HCT116 (cell line): ENCODE data around the gene CD302. TPM values are rescaled to one million over a fixed set of nuclear protein-coding genes. Genes with fewer than 3 reads are reported as not detected.

ENCODE experiments used
- ATAC-seq: fragments of 200-7000 bp; cut with Tn5 transposase; 2 replicates; pipeline ENCODE4 v1.9.1; 2020; ENCODE audit warnings: mild to moderate bottlenecking, moderate library complexity
- BruUV-seq: library from RNA; stranded (reverse); fragments of 400-500 nt; replicated peaks from 2 replicates; lab custom pipeline; 2021; lab: Mats Ljungman, UMichigan
- CTCF ChIA-PET: fragments of 300-600 bp; sonication (Branson Sonifier 250); formaldehyde crosslinking; loops from one replicate; lab custom pipeline; 2021; ENCODE audit warnings: antibody characterized with exemption; lab: Charles Lee
- POLR2A ChIA-PET: fragments of 300-600, 350-600 bp; sonication (Branson Sonifier 250); formaldehyde crosslinking; loops from one replicate; lab custom pipeline; 2021; ENCODE audit warnings: antibody characterized with exemption; lab: Charles Lee
- RAD21 ChIA-PET, 2 experiments: fragments of 300-600 bp; sonication (Branson Sonifier 250); formaldehyde crosslinking; loops; one replicate each; lab custom pipeline; 2023; ENCODE audit warnings: low total read pairs in 2 of 2; ENCODE audit not compliant: uncharacterized antibody in 2 of 2, unreplicated experiment in 2 of 2, low non-redundant PET in 1 of 2; lab: Charles Lee
- DNase-seq: peaks from one replicate; pipeline ENCODE4 v3.0.0-alpha.2; 2010; ENCODE audit warnings: low read depth, low spot score
- H2AFZ ChIP-seq: fragments of 200-600 bp; shearing (Covaris generic), sonication (generic); 2 replicates; pipeline ENCODE4 v1.6.1; 2017; ENCODE audit warnings: low read depth, mixed run types, mixed read lengths, antibody characterized with exemption, low read length; ENCODE audit not compliant: poor library complexity, severe bottlenecking
- H3K27ac ChIP-seq: 2 replicates; pipeline ENCODE4 v1.5.1; 2012; ENCODE audit warnings: low read depth, low read length
- H3K27me3 ChIP-seq: fragments of 200-600 bp; sonication (generic); 2 replicates; pipeline ENCODE4 v1.6.1; 2016; ENCODE audit warnings: mixed run types, low read length, mixed read lengths; ENCODE audit not compliant: insufficient read depth
- H3K36me3 ChIP-seq, 2 experiments: fragments of 200-500 bp in 1 of 2; fragments of 200-600 bp in 1 of 2; sonication (Bioruptor generic) in 1 of 2; sonication (generic) in 1 of 2; 2 replicates each; pipeline versions ENCODE4 v1.5.1 to v1.6.1; 2014 to 2016; ENCODE audit warnings: low read length in 2 of 2, inconsistent platforms in 1 of 2, mixed read lengths in 1 of 2, mixed run types in 1 of 2; ENCODE audit not compliant: insufficient read depth in 2 of 2, control insufficient read depth in 1 of 2
- H3K4me1 ChIP-seq, 2 experiments: fragments of 200-600 bp in 1 of 2; sonication (generic) in 1 of 2; 2 replicates each; pipeline versions ENCODE4 v1.5.1 to v1.6.1; 2012 to 2017; ENCODE audit warnings: low read length in 2 of 2, inconsistent platforms in 1 of 2, mild to moderate bottlenecking in 1 of 2, mixed read lengths in 1 of 2, mixed run types in 1 of 2, moderate library complexity in 1 of 2; ENCODE audit not compliant: insufficient read depth in 2 of 2, control insufficient read depth in 1 of 2
- H3K4me2 ChIP-seq: fragments of 200-600 bp; sonication (generic); 2 replicates; pipeline ENCODE4 v1.6.1; 2017; ENCODE audit warnings: mixed run types, low read length, mixed read lengths
- H3K4me3 ChIP-seq, 2 experiments: fragments of 200-600 bp in 1 of 2; sonication (generic) in 1 of 2; replicated peaks in 1 of 2; 2 replicates each; pipeline ENCODE4 v1.5.1; 2011 to 2016; ENCODE audit warnings: low read length in 2 of 2, control low read depth in 1 of 2, low read depth in 1 of 2, mild to moderate bottlenecking in 1 of 2, mixed read lengths in 1 of 2, mixed run types in 1 of 2
- H3K79me2 ChIP-seq: fragments of 200-600 bp; sonication (generic); 2 replicates; pipeline ENCODE4 v1.6.1; 2017; ENCODE audit warnings: mild to moderate bottlenecking, mixed run types, low read length, moderate library complexity, mixed read lengths; ENCODE audit not compliant: insufficient read depth
- H3K9ac ChIP-seq: fragments of 200-600 bp; sonication (generic); 2 replicates; pipeline ENCODE4 v1.6.1; 2016; ENCODE audit warnings: low read length, mixed read lengths
- H3K9me2 ChIP-seq: fragments of 200-600 bp; sonication (generic), shearing (Covaris generic); 2 replicates; pipeline ENCODE4 v1.6.1; 2017; ENCODE audit warnings: mixed run types, mild to moderate bottlenecking, moderate library complexity; ENCODE audit not compliant: insufficient read depth
- H3K9me3 ChIP-seq, 2 experiments: fragments of 200-500 bp in 1 of 2; fragments of 200-600 bp in 1 of 2; sonication (Bioruptor generic) in 1 of 2; sonication (generic) in 1 of 2; 2 replicates each; pipeline ENCODE4 v1.6.1; 2014 to 2017; ENCODE audit warnings: low read length in 2 of 2, mixed read lengths in 2 of 2, inconsistent platforms in 1 of 2, low read depth in 1 of 2, mild to moderate bottlenecking in 1 of 2, mixed run types in 1 of 2, moderate library complexity in 1 of 2; ENCODE audit not compliant: control insufficient read depth in 1 of 2, insufficient read depth in 1 of 2
- H4K20me1 ChIP-seq: fragments of 200-600 bp; sonication (generic), shearing (Covaris generic); 2 replicates; pipeline ENCODE4 v1.6.1; 2017; ENCODE audit warnings: mixed run types, mild to moderate bottlenecking, moderate library complexity; ENCODE audit not compliant: insufficient read depth
- EGR1 ChIP-seq: IDR thresholded peaks from 2 replicates; pipeline ENCODE4 v1.6.1; 2012; ENCODE audit warnings: low read depth
- POLR2A ChIP-seq: IDR thresholded peaks from 2 replicates; pipeline ENCODE4 v1.7.0; 2011; ENCODE audit warnings: borderline replicate concordance; ENCODE audit not compliant: insufficient read depth, insufficient read length; ENCODE audit errors: extremely low read depth
- RAD21 ChIP-seq: IDR thresholded peaks from 2 replicates; pipeline ENCODE4 v1.6.1; 2012; ENCODE audit warnings: low read depth, mild to moderate bottlenecking
- ZNF274 ChIP-seq: fragments of 200-500 bp; sonication (Bioruptor generic); IDR thresholded peaks from 2 replicates; pipeline ENCODE4 v1.6.1; 2014; ENCODE audit warnings: mild to moderate bottlenecking, low read depth, low read length, inconsistent platforms
- intact Hi-C: fragments of 100-400 bp; cut with micrococcal nuclease; formaldehyde crosslinking; loops from 2 replicates; pipeline ENCODE4 v1.10.0; 2022
- total RNA-seq: library from RNA; stranded (reverse); gene quantifications from one replicate; pipeline ENCODE4 v1.2.1, GENCODE V29; 2021; ENCODE audit not compliant: unreplicated experiment
- TF ChIP-seq, protein P1 (sequence below), 3 experiments: fragments of 200-600 bp in 1 of 3; sonication (generic) in 1 of 3; IDR thresholded peaks in 2 of 3; conservative IDR thresholded peaks in 1 of 3; 2 replicates each; pipeline ENCODE4 v1.5.1; 2012 to 2017; ENCODE audit warnings: low read depth in 2 of 3, low read length in 2 of 3, antibody characterized with exemption in 1 of 3, borderline replicate concordance in 1 of 3, control low read depth in 1 of 3, mild to moderate bottlenecking in 1 of 3, mixed read lengths in 1 of 3, mixed run types in 1 of 3, moderate library complexity in 1 of 3; ENCODE audit not compliant: insufficient read depth in 1 of 3
- TF ChIP-seq, protein P2 (sequence below): IDR thresholded peaks from 2 replicates; pipeline ENCODE4 v1.6.1; 2011; ENCODE audit warnings: mild to moderate bottlenecking, low read length, moderate library complexity; ENCODE audit not compliant: insufficient replicate concordance; ENCODE audit errors: extremely low read depth

Gene CD302
- total RNA-seq, 1 experiment from 2014 or later = 0.15 TPM

DNA sequence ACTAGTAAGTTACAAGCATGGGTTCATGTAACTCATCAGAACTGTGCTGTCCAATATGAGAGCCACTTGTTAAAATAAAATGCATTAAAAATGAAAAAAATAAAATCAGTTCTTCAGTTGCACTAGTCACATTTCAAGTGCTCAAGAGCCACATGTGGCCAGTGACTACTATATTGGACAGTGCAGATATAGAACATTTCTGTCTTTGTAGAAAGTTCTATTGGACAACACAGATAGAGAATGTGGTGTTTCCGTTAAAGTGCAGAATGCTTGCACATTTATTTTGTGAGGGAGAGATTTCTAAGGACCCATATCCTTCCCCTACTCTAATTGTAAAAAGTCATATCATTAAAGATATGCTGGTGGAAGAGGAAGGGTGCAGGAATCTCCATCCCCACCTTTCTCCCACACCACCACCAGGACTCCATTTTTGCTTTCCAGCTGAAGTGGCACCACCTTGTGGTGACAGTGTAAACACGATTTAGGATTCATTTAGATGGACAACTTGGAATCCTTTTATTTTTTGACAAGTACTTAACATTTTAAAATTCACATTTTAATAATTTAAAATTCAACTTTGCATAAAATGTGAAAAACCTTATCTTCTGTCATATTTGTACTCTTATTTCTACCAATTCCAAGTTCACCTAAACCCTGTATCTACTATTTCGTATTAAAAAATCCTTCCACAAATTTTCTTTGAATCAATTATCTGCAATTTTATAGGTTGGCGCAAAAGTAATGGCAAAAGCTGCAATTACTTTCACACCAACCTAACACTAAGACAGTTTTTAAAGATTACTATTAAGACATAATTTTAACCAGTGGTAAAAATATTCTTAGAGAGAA is 9.4 kb upstream of the CD302 start:
- BruUV-seq = no TSS peak
- no peak overlapping the region for H3K4me2 ChIP-seq
- H3K9me2 ChIP-seq = no peaks in the 10 kb centered on the region
- peak; percentile 81 for ATAC-seq
- no peak overlapping the region for H3K4me3 ChIP-seq
- H3K4me1 ChIP-seq = no peaks in the 10 kb centered on the region
- ChIA-PET POLR2A (no interaction called here), RAD21 (no interaction called here), CTCF (interaction anchor here (0.7 to 1.5 kb wide), 4 partner anchors 8 to 1197 kb away, joined by 3 to 6 read pairs (median 3); no protein-coding TSS in a partner anchor)
- peak; percentile 79 for TF ChIP-seq RAD21
- TF ChIP-seq EGR1 = no peak
- TF ChIP-seq, protein P1, sequence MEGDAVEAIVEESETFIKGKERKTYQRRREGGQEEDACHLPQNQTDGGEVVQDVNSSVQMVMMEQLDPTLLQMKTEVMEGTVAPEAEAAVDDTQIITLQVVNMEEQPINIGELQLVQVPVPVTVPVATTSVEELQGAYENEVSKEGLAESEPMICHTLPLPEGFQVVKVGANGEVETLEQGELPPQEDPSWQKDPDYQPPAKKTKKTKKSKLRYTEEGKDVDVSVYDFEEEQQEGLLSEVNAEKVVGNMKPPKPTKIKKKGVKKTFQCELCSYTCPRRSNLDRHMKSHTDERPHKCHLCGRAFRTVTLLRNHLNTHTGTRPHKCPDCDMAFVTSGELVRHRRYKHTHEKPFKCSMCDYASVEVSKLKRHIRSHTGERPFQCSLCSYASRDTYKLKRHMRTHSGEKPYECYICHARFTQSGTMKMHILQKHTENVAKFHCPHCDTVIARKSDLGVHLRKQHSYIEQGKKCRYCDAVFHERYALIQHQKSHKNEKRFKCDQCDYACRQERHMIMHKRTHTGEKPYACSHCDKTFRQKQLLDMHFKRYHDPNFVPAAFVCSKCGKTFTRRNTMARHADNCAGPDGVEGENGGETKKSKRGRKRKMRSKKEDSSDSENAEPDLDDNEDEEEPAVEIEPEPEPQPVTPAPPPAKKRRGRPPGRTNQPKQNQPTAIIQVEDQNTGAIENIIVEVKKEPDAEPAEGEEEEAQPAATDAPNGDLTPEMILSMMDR (IDR thresholded peaks at IDR 0.05 in 2 of 3, conservative IDR thresholded peaks at IDR 0.05 in 1 of 3; ENCODE audit: borderline replicate concordance in 1 of 3, insufficient read depth in 1 of 3, low read depth in 2 of 3, low read length in 2 of 3) = peak; percentile 74 to 78 (median 76)
- peak; percentile 52 for DNase-seq
- no peaks in the 10 kb centered on the region for H4K20me1 ChIP-seq
- H3K79me2 ChIP-seq = no peaks in the 10 kb centered on the region
- intact Hi-C loops = loop anchor here (5.0 kb wide), 2 partner anchors 250 to 905 kb away; no protein-coding TSS in a partner anchor
- no peak overlapping the region for H3K9ac ChIP-seq
- no peaks in the 10 kb centered on the region for H3K36me3 ChIP-seq
- no peak overlapping the region for H2AFZ ChIP-seq
- no peaks in the 10 kb centered on the region for H3K27me3 ChIP-seq
- no peak overlapping the region for H3K27ac ChIP-seq
- H3K9me3 ChIP-seq = no peaks in the 10 kb centered on the region

DNA sequence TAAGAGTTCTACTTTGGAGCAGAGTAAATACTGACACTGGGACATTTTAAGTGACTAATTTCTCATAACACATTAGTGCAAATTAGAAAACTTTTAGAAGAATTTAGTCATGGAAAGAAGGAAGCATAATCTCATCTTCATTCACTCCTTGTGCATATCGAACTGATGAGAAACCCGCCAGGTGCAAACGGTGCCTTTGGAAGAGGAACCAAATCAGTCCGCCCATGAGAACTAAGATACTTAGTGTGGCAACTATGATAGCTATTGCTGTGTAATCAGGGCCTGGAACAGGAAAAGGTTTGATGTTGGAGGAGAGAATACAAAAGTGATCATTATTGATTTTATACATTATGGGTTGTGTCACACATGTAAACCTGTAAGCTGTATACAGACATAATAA is 6.9 kb upstream of the CD302 start:
- no peaks in the 10 kb centered on the region for H3K9me2 ChIP-seq
- H3K4me1 ChIP-seq = no peaks in the 10 kb centered on the region
- H3K4me2 ChIP-seq = no peak overlapping the region
- H3K79me2 ChIP-seq = no peaks in the 10 kb centered on the region
- H3K4me3 ChIP-seq = no peak overlapping the region
- ATAC-seq (no peak), DNase-seq (no peak)
- H3K9ac ChIP-seq = no peak overlapping the region
- H3K36me3 ChIP-seq = no peaks in the 10 kb centered on the region
- H2AFZ ChIP-seq = no peak overlapping the region
- H3K27ac ChIP-seq = no peak overlapping the region
- no TSS peak for BruUV-seq
- ChIA-PET POLR2A (no interaction called here), RAD21 (no interaction called here), CTCF (no interaction called here)
- intact Hi-C loops = loop anchor here (5.0 kb wide), 2 partner anchors 248 to 903 kb away; no protein-coding TSS in a partner anchor
- H4K20me1 ChIP-seq = no peaks in the 10 kb centered on the region
- TF ChIP-seq, protein P2, sequence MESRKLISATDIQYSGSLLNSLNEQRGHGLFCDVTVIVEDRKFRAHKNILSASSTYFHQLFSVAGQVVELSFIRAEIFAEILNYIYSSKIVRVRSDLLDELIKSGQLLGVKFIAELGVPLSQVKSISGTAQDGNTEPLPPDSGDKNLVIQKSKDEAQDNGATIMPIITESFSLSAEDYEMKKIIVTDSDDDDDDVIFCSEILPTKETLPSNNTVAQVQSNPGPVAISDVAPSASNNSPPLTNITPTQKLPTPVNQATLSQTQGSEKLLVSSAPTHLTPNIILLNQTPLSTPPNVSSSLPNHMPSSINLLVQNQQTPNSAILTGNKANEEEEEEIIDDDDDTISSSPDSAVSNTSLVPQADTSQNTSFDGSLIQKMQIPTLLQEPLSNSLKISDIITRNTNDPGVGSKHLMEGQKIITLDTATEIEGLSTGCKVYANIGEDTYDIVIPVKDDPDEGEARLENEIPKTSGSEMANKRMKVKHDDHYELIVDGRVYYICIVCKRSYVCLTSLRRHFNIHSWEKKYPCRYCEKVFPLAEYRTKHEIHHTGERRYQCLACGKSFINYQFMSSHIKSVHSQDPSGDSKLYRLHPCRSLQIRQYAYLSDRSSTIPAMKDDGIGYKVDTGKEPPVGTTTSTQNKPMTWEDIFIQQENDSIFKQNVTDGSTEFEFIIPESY = no peak
- no peak for TF ChIP-seq POLR2A
- TF ChIP-seq ZNF274 = no peak
- H3K27me3 ChIP-seq = no peaks in the 10 kb centered on the region
- no peaks in the 10 kb centered on the region for H3K9me3 ChIP-seq
